WI38 (cell line): ENCODE measurements around the gene TMEM147.

Source experiments
- H3K4me3 ChIP-seq: 2 replicates; pipeline ENCODE4 v1.5.1; 2011; ENCODE audit warnings: low read depth, mild to moderate bottlenecking, control low read depth, low read length
- CTCF ChIP-seq: IDR thresholded peaks from 2 replicates; pipeline ENCODE4 v1.5.1; 2012; ENCODE audit warnings: low read depth, mild to moderate bottlenecking, control low read depth, low read length

Gene TMEM147

GRCh38 chr19:35566738-35567137 is 21.3 kb downstream of the TMEM147 start:
- TF ChIP-seq CTCF, result no peak
- H3K4me3 ChIP-seq, result no peak overlapping the region

GRCh38 chr19:35569281-35569781 is 23.9 kb downstream of the TMEM147 start:
- TF ChIP-seq CTCF, result no peak
- H3K4me3 ChIP-seq, result no peak overlapping the region

- no peak for TF ChIP-seq CTCF
- H3K4me3 ChIP-seq, result no peak overlapping the region
Observed at GRCh38 chr19:35571406-35571965, 26.1 kb downstream of the TMEM147 start.

GRCh38 chr19:35577918-35578317 is 32.5 kb downstream of the TMEM147 start:
- TF ChIP-seq CTCF, result no peak
- no peak overlapping the region for H3K4me3 ChIP-seq

GRCh38 chr19:35578707-35579106 is 33.3 kb downstream of the TMEM147 start:
- TF ChIP-seq CTCF, result no peak
- H3K4me3 ChIP-seq, result no peak overlapping the region

- H3K4me3 ChIP-seq, result no peak overlapping the region
- no peak for TF ChIP-seq CTCF
Observed at GRCh38 chr19:35582760-35583159, 37.3 kb downstream of the TMEM147 start.

- no peak for TF ChIP-seq CTCF
- no peak within 1 kb of the TSS for H3K4me3 ChIP-seq
Observed at GRCh38 chr19:35585848-35586247, 40.4 kb downstream of the TMEM147 start, which contains the start of gene PMIS2. Gene PMIS2 (plus strand): TSS chr19:35586173. CDS start chr19:35586260, 87 bp downstream.
